ENCODE data around the gene RPUSD3. TPM values are rescaled to one million over a fixed set of nuclear protein-coding genes. Genes with fewer than 3 reads are reported as not detected.

Gene RPUSD3
- total and polyA plus RNA-seq, 2 of the 4 experiments (the other 2 are of a cell fraction): 30.3 to 49.4 TPM

- POLR2A ChIA-PET (ENCODE audit: unreplicated experiment): no interaction called here
- H2BK15ac ChIP-seq (ENCODE audit: low read depth, low read length): no peak overlapping the region
These were observed 11.8 kb upstream of the RPUSD3 start for GRCh38 chr3:9855594-9855993.

More at GRCh38 chr3:9855594-9855993, 11.8 kb upstream of the RPUSD3 start:
- H3K4ac ChIP-seq (ENCODE audit: low read depth, low read length): no peak overlapping the region
- H3K27ac ChIP-seq (ENCODE audit: insufficient read depth, low read length): no peak overlapping the region
- in situ Hi-C loops (cut with MboI; ENCODE audit: low sequenced_read_pairs): no loop called here
- dilution Hi-C loops (cut with HindIII; ENCODE audit: low sequenced_read_pairs, unreplicated experiment): no loop called here
- no peak overlapping the region for H3K9ac ChIP-seq (ENCODE audit: low read depth, low read length)
- no peak overlapping the region for H4K8ac ChIP-seq (ENCODE audit: low read depth in 2 of 2, low read length in 2 of 2)
- CTCF ChIA-PET: interaction anchor here (1.1 kb wide), 1 partner anchor 12 kb away, joined by 3 read pairs; the partner anchor contains the start of gene RPUSD3
- H3K18ac ChIP-seq (ENCODE audit: low read depth, low read length): no peak overlapping the region
- no peaks in the 10 kb centered on the region for H3K9me3 ChIP-seq (ENCODE audit: control insufficient read depth, insufficient read depth, low read length)
- no peaks in the 10 kb centered on the region for H3K9me1 ChIP-seq (ENCODE audit: insufficient read depth, low read length)
- H4K91ac ChIP-seq (ENCODE audit: insufficient read depth, low read depth, low read length): no peak overlapping the region
- H2BK120ac ChIP-seq (ENCODE audit: low read depth, low read length): no peak overlapping the region
- no peak overlapping the region for H3K14ac ChIP-seq (replicated peaks; ENCODE audit: low read depth, low read length)
- H2BK5ac ChIP-seq (ENCODE audit: low read depth, low read length, poor library complexity, severe bottlenecking): no peak overlapping the region
- DNase-seq (no peak), ATAC-seq (ENCODE audit: low read depth) (no peak)
- no peaks in the 10 kb centered on the region for H3K4me1 ChIP-seq (ENCODE audit: control insufficient read depth, insufficient read depth, low read length)
- no peaks in the 10 kb centered on the region for H4K20me1 ChIP-seq (ENCODE audit: insufficient read depth, low read length)
- BruUV-seq (replicated peaks): no TSS peak
- H2AK5ac ChIP-seq (ENCODE audit: low read depth, low read length): no peak overlapping the region
- TF ChIP-seq NFE2L2 (IDR thresholded peaks at IDR 0.05; ENCODE audit: low read depth, low read length): no peak
- no peak for TF ChIP-seq MAFK (IDR thresholded peaks at IDR 0.05; ENCODE audit: low read depth, low read length)
- TF ChIP-seq CEBPB (IDR thresholded peaks at IDR 0.05; ENCODE audit: low read depth, low read length): no peak
- TF ChIP-seq ELK1 (IDR thresholded peaks at IDR 0.05; ENCODE audit: borderline replicate concordance, low read depth, low read length): no peak
- no peak for TF ChIP-seq CHD1 (IDR thresholded peaks at IDR 0.05; ENCODE audit: low read depth, low read length)
- no peak for TF ChIP-seq USF2 (IDR thresholded peaks at IDR 0.05; ENCODE audit: low read depth, low read length)
- TF ChIP-seq RAD21 (IDR thresholded peaks at IDR 0.05; ENCODE audit: low read length): no peak
- TF ChIP-seq RFX5 (IDR thresholded peaks at IDR 0.05; ENCODE audit: low read depth, low read length): no peak
- TF ChIP-seq BHLHE40 (IDR thresholded peaks at IDR 0.05; ENCODE audit: low read depth, low read length): no peak
- no peak for TF ChIP-seq POLR2A (IDR thresholded peaks at IDR 0.05; ENCODE audit: low read depth, low read length)
- TF ChIP-seq MXI1 (IDR thresholded peaks at IDR 0.05; ENCODE audit: borderline replicate concordance, low read depth, low read length): no peak
- no peak for TF ChIP-seq MAZ (IDR thresholded peaks at IDR 0.05; ENCODE audit: borderline replicate concordance, low read depth, low read length)
- no peak for TF ChIP-seq FOS (IDR thresholded peaks at IDR 0.05; ENCODE audit: low read depth, low read length)
- no peak for TF ChIP-seq RCOR1 (IDR thresholded peaks at IDR 0.05; ENCODE audit: insufficient replicate concordance, low read length)
- TF ChIP-seq CTCF (conservative IDR thresholded peaks at IDR 0.05; ENCODE audit: low read depth, low read length): no peak
- TF ChIP-seq SMC3 (IDR thresholded peaks at IDR 0.05; ENCODE audit: low read depth, low read length): no peak
- H3K23ac ChIP-seq (ENCODE audit: low read depth, low read length): no peak overlapping the region
- H2AK9ac ChIP-seq (replicated peaks; ENCODE audit: low read depth, low read length, poor library complexity): no peak overlapping the region
- H3K79me1 ChIP-seq (ENCODE audit: low read depth in 1 of 2, low read length in 2 of 2): no peaks in the 10 kb centered on the region
- no peak overlapping the region for H3K4me2 ChIP-seq (ENCODE audit: low read depth, low read length)
- H4K5ac ChIP-seq (ENCODE audit: low read depth, low read length): no peak overlapping the region
- no peak overlapping the region for H3K56ac ChIP-seq (ENCODE audit: extremely low read depth, insufficient read depth, low read length)
- no peak overlapping the region for H3K4me3 ChIP-seq (ENCODE audit: insufficient read depth, low read depth, low read length)
- no peak overlapping the region for H2BK20ac ChIP-seq (ENCODE audit: low read depth, low read length)
- WGBS, 2 experiments (ENCODE audit: extremely low coverage in 2 of 2, insufficient read length in 1 of 2): no CpG with 5 or more reads among the region's 3 CpGs
- peaks cover 9% of the 10 kb centered on the region for H3K27me3 ChIP-seq (ENCODE audit: control insufficient read depth, insufficient read depth, low read length)
- intact Hi-C loops (cut with micrococcal nuclease): no loop called here
- no peaks in the 10 kb centered on the region for H3K36me3 ChIP-seq (ENCODE audit: control insufficient read depth, insufficient read depth, low read length)
- no peak overlapping the region for H2AFZ ChIP-seq (replicated peaks; ENCODE audit: low read length, poor library complexity)
